HL-60/S4 treated with retinoic acid at 250 ng/mL for 4 days and 3 days (cell line): ENCODE data around the gene GRIN2D.

Experiments
- in situ Hi-C: fragments of 300-500 bp; cut with MboI; formaldehyde crosslinking; loops from 2 replicates; pipeline ENCODE4 v1.7.0; 2022; ENCODE audit warnings: low sequenced_read_pairs

GRIN2D gene

GRCh38 chr19:48393559-48394330 is at the start of gene GRIN2D:
Gene GRIN2D (plus strand): TSS chr19:48393668. CDS start chr19:48398393, 4,725 bp downstream.
- in situ Hi-C loops: no loop called here

GRCh38 chr19:48344892-48345291 is 48.6 kb upstream of the GRIN2D start:
- in situ Hi-C loops: no loop called here

- in situ Hi-C loops: no loop called here
Measured at GRCh38 chr19:48346191-48346590, 47.3 kb upstream of the GRIN2D start.

GRCh38 chr19:48348045-48348444 is 45.4 kb upstream of the GRIN2D start:
- in situ Hi-C loops: no loop called here

- in situ Hi-C loops: no loop called here
Measured at GRCh38 chr19:48348737-48349136, 44.7 kb upstream of the GRIN2D start.

GRCh38 chr19:48350856-48351255 is 42.6 kb upstream of the GRIN2D start:
- in situ Hi-C loops: no loop called here

GRCh38 chr19:48351341-48351752 is 42.1 kb upstream of the GRIN2D start:
- in situ Hi-C loops: no loop called here

GRCh38 chr19:48353677-48354076 is 39.8 kb upstream of the GRIN2D start:
- in situ Hi-C loops: no loop called here

GRCh38 chr19:48354332-48354992 is 39.0 kb upstream of the GRIN2D start:
- in situ Hi-C loops: no loop called here

- in situ Hi-C loops: no loop called here
Measured at GRCh38 chr19:48355365-48355954, 38.0 kb upstream of the GRIN2D start.

GRCh38 chr19:48359123-48359522 is 34.3 kb upstream of the GRIN2D start:
- in situ Hi-C loops: no loop called here

GRCh38 chr19:48361912-48362311 is 31.6 kb upstream of the GRIN2D start:
- in situ Hi-C loops: no loop called here

GRCh38 chr19:48362716-48363499 is 30.6 kb upstream of the GRIN2D start:
- in situ Hi-C loops: no loop called here

- in situ Hi-C loops: no loop called here
Measured at GRCh38 chr19:48363500-48363809, 30.0 kb upstream of the GRIN2D start.

GRCh38 chr19:48363810-48364597 is 29.5 kb upstream of the GRIN2D start, which contains the start of the genes SYNGR4 and TMEM143:
Gene SYNGR4 (plus strand): TSS chr19:48364367. CDS start chr19:48365843, 1,476 bp downstream.
Gene TMEM143 (minus strand): TSS chr19:48363940. CDS start chr19:48363920, 20 bp downstream.
- in situ Hi-C loops: no loop called here

GRCh38 chr19:48364598-48365348 is 28.7 kb upstream of the GRIN2D start:
- in situ Hi-C loops: no loop called here

- in situ Hi-C loops: no loop called here
Measured at GRCh38 chr19:48365602-48366001, 27.9 kb upstream of the GRIN2D start.

- in situ Hi-C loops: no loop called here
Measured at GRCh38 chr19:48367855-48368254, 25.6 kb upstream of the GRIN2D start.

- in situ Hi-C loops: no loop called here
Measured at GRCh38 chr19:48368936-48369335, 24.5 kb upstream of the GRIN2D start.

GRCh38 chr19:48370955-48371354 is 22.5 kb upstream of the GRIN2D start:
- in situ Hi-C loops: no loop called here
